ENCODE results near the gene TP53I11.

GRCh38 chr11:44985721-44986120, 35.0 kb upstream of the TP53I11 start:
- TF ChIP-seq ZFP30 (CRISPR knock-in tag; IDR thresholded peaks at IDR 0.05) = no peak
- TF ChIP-seq OSR1 (CRISPR knock-in tag; IDR thresholded peaks at IDR 0.05) = no peak
- TF ChIP-seq RARB (CRISPR knock-in tag; IDR thresholded peaks at IDR 0.05) = no peak
- no peak for TF ChIP-seq ZNF8 (CRISPR knock-in tag; IDR thresholded peaks at IDR 0.05)
- TF ChIP-seq, protein P1, sequence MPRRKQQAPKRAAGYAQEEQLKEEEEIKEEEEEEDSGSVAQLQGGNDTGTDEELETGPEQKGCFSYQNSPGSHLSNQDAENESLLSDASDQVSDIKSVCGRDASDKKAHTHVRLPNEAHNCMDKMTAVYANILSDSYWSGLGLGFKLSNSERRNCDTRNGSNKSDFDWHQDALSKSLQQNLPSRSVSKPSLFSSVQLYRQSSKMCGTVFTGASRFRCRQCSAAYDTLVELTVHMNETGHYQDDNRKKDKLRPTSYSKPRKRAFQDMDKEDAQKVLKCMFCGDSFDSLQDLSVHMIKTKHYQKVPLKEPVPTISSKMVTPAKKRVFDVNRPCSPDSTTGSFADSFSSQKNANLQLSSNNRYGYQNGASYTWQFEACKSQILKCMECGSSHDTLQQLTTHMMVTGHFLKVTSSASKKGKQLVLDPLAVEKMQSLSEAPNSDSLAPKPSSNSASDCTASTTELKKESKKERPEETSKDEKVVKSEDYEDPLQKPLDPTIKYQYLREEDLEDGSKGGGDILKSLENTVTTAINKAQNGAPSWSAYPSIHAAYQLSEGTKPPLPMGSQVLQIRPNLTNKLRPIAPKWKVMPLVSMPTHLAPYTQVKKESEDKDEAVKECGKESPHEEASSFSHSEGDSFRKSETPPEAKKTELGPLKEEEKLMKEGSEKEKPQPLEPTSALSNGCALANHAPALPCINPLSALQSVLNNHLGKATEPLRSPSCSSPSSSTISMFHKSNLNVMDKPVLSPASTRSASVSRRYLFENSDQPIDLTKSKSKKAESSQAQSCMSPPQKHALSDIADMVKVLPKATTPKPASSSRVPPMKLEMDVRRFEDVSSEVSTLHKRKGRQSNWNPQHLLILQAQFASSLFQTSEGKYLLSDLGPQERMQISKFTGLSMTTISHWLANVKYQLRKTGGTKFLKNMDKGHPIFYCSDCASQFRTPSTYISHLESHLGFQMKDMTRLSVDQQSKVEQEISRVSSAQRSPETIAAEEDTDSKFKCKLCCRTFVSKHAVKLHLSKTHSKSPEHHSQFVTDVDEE (CRISPR knock-in tag; IDR thresholded peaks at IDR 0.05) = no peak
- TF ChIP-seq, protein P2, sequence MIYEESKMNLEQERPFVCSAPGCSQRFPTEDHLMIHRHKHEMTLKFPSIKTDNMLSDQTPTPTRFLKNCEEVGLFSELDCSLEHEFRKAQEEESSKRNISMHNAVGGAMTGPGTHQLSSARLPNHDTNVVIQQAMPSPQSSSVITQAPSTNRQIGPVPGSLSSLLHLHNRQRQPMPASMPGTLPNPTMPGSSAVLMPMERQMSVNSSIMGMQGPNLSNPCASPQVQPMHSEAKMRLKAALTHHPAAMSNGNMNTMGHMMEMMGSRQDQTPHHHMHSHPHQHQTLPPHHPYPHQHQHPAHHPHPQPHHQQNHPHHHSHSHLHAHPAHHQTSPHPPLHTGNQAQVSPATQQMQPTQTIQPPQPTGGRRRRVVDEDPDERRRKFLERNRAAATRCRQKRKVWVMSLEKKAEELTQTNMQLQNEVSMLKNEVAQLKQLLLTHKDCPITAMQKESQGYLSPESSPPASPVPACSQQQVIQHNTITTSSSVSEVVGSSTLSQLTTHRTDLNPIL (CRISPR knock-in tag; IDR thresholded peaks at IDR 0.05; ENCODE audit: low read depth) = no peak
- TF ChIP-seq POU6F1 (CRISPR knock-in tag; IDR thresholded peaks at IDR 0.05; ENCODE audit: borderline replicate concordance, low read depth) = no peak
- no peak for TF ChIP-seq TOX (CRISPR knock-in tag; IDR thresholded peaks at IDR 0.05; ENCODE audit: borderline replicate concordance)
- no peak for TF ChIP-seq SNAI2 (CRISPR knock-in tag; IDR thresholded peaks at IDR 0.05)
